Measurements from ENCODE around the gene ARPC5.

The ARPC5 gene

DNA sequence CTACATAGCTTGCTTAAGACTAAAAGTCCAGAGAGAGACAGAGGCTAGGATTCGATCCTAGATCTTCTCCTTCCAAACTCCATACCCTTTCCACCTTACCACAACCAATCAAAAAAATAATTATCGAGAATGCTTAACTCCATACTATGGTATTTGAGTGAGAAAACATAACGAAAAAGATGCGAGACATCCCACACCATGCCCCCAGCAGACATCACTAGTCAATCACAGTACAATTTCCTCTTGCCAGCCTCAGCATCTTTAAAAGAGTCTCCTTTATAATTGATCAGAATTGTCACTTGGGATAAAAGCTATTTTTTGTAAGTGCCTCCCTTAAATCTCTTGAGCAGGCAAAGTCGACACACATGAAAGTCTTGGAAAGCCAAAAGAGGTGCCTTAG lies 46.2 kb downstream of the ARPC5 start:
- in situ Hi-C loops (cut with MboI; ENCODE audit: low sequenced_read_pairs) = no loop called here

DNA sequence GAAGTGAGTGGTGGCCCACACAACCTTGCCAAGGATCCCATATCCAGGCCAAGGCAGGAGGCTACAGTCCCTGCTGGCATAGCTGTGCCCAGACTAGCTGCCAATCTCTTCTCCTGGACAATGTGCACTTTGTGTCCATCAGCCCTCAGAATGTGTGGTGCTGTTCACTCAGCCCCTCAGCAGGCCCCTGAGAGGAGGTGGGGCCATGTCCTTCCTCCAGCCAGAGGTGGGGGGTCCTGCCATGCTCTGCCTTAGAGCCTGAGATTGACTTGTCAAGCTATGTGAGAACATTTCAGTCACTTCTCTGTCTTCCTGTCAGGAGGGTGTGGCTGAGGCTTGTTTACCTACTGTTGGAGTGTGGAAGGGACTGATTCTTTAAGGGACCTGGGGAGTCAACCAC lies 46.8 kb downstream of the ARPC5 start:
- in situ Hi-C loops (cut with MboI; ENCODE audit: low sequenced_read_pairs) = no loop called here

DNA sequence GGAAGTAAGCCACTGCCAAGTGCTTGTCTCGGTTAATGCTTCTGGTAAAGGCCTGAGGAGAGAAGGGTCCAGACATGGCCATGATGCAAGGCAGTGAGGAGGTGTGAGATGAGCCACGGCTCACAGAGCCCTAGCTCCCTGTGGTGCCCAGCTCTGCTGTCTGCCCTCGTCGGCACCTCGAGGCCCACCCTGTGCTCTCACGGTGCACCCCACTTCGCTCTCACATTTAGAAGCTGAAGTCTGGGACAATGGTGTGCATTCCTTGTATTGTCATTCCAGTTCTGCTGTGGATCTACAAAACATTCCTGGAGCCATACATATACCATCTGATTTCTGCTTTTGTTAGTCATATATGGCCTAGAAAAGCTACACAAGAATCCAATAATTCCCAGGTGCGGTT lies 48.7 kb downstream of the ARPC5 start:
- in situ Hi-C loops (cut with MboI; ENCODE audit: low sequenced_read_pairs) = no loop called here

DNA sequence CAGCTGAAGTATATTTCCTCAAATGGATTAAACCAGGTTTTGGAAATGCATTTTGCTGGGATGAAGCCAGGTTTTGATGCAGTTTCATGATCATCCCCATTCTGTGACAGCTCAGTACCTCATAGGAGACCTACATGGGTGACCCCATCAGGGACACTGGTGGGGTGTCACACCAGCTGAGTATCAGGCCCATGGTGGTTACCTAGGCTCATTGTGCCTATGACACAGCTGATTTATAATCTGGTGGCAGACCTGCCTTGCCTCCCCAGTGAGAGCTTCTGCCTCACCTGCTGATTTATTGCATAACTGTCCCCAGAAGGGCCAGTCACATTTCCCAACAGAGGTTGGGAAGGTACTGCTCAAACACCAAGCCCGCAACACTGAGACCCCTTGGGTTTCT lies 49.1 kb downstream of the ARPC5 start:
- in situ Hi-C loops (cut with MboI; ENCODE audit: low sequenced_read_pairs) = no loop called here

DNA sequence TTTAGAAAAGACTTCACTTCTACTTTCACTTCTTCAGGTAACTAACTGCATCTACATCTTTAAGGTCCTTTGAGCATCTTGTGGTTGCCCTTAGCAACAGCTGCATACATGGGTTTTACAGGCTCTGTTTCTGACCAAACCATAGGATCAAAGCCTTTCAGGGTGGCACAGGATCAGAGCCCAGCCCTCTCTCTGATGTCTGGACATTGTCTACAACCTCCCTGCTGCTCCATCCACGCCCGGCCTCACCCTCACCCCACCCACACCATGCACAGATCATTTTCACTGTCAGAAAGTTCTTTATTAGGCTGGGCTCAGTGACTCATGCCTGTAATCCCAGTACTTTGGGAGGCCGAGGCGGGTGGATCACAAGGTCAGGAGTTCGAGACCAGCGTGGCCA lies 50.5 kb downstream of the ARPC5 start:
- in situ Hi-C loops (cut with MboI; ENCODE audit: low sequenced_read_pairs) = no loop called here

DNA sequence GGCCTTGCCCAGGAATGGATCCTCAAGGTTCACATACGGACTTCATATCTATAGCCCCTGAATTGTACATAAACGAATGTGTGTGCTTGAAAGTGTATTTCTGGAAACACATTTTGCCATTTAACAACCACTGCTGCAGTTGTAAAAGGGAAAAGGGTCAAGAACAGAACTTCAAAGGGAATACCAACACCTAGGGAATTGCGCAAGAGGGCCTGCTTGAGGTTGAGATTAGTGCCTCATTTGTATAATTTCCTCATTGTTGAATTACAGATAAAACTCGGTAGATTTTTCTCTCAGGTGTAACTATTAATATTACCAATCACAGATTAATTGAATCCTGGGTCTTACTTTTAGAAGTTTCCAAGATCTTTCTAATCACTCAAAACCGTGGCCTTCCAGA lies 51.4 kb downstream of the ARPC5 start:
- in situ Hi-C loops (cut with MboI; ENCODE audit: low sequenced_read_pairs) = no loop called here

DNA sequence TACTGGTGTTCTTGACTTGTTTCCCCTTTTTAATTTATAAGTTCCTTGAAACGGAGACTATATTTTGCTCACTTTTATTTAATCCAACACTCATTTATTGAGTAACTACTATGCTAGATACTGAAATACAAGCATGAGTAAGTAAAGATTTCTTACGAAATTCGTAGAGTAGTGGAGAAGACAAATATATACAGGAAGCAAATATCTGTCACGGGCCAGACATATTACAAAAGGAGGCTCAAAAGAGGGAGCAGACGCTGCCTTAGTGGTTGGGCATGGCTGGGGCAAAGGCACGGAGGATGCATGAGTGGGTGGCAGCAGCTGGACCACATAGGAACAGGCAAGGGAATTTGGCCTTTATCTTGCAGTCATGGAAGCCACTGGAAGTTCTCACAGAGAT lies 52.1 kb downstream of the ARPC5 start:
- in situ Hi-C loops (cut with MboI; ENCODE audit: low sequenced_read_pairs) = no loop called here

DNA sequence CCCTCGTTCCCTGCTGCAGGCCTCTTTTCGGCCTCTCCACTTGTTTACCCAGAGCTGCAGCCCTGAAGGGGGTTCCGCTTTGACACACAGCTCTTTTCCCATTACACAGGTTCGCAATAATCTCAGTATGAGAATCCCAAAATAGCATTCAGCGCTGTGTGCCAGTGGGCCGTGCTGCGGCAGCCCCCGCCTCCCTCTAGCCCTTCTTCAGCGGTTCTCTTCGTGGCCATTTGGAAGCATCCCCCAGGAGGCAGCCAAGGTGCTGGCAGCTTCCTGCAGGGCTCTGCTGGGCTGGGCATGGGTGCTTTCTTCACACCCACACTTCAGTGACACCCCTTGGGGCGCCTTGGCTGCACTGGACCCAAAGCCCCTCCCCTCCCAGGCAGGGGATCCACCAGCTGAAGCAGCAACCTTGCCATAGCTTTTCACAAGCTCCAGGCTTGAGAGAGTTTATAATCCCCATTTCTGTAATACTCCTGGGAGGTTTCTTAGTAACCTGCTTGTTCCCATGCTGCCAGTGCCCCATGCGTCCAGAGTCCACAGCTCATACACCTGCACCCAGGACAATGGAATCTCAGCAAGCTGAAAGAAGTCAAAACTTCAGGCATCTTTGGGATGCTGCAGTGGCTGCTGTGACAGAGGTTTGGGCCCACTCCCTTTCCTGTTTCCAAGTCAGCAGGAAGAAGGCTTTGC lies 53.4 kb downstream of the ARPC5 start:
- in situ Hi-C loops (cut with MboI; ENCODE audit: low sequenced_read_pairs) = no loop called here

DNA sequence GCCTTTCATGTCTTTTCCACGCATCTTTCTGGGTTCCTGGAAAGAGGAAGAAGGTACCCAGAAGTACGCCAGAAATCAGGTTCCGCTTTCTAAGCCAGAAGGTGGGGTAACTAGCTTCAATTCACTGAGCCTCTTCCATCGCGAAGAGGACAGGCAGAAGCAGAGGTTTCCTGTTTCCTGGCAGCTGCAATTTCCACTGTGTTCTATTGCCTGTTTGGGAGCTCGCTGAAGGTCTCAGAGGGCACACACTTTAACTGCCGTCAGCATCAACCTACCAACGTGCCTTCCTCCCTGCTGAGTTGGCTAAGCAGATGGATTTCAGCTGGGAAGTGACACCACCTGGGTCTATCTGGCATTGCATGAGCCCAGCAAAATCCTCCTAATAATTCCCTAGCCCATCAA lies 55.3 kb downstream of the ARPC5 start:
- in situ Hi-C loops (cut with MboI; ENCODE audit: low sequenced_read_pairs) = no loop called here

DNA sequence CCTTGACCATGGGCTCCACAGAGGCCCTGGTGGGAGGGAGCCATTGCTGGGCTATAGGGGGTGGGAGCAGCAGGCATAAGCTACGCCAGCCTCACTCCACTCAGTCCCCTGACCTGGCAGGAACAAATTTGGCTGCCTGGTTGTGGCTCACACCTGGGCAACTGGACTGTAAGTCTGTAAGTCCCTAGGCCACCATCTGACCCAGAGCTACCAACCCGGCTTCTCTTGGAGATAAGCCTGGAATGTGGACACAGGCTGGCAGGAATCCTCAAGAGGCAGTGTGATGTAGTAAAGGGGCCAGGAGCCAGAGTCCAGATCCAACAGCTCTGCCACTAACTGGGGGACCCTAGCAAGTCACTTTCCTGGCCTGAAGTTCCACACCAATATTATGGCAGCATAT lies 56.7 kb downstream of the ARPC5 start:
- in situ Hi-C loops (cut with MboI; ENCODE audit: low sequenced_read_pairs) = no loop called here

DNA sequence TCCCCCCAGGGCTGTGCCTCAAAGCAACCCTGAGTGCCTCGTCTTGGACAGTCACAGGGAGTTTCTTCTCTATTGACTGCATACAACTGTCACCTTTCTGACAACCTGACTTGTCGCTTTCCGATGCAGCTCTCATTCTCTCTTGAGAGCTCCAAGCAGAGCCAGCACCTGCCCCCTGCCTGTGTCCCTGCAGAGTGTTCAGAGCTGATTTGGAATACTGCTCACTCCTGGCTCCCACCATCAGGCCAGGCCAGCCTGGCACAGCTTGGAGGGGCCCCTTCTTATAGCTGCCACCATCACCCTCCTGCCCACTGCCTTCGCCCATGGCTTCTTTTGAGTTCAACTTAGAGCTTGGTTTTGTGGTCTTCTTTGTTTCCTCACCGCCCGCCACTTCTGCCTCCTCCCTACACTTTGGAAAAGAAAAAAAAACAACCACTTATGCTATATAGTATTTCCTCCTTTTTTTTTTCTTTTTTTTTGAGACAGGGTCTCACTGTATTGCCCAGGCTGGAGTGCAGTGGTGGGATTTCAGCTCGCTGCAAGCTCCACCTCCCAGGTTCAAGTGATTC lies 57.6 kb downstream of the ARPC5 start:
- in situ Hi-C loops (cut with MboI; ENCODE audit: low sequenced_read_pairs) = no loop called here

DNA sequence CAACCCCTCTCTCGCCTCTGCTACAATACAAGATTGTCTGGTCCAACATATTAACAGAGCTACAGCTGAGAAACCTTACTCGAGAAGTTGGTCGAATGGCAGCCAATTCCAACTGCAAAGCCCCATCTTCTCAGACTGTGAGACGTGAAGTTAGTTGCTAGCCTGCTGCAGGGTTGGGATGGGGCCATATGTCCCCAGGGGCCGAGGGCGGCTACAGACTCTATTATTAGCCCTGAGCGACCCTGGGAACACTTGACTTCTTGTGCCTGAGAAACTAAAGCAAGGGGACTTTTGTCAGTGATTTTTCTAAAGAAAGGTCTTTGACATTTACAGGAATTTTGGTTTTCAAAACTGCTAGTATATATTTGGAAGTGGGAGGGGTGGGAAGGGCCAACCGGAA lies 59.0 kb downstream of the ARPC5 start:
- in situ Hi-C loops (cut with MboI; ENCODE audit: low sequenced_read_pairs) = no loop called here

DNA sequence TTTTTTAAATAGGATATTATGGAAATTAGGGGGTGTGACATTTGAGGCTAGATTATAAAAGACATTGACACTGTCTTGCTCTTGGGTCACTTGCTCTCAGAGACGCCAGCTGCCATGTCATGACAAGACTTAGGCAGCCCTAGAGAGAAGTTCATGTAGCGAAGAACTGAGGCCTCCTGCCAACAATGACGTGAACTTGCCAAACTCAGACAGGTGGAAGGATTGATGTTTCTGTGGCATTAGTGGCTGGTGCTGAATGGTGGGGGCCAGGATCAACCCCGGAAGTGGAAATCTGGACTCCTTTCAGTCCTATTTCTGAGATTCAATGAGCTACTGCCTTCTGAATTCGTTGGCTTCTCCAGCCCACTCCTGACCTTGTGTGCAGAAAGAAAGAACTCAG lies 60.0 kb downstream of the ARPC5 start:
- in situ Hi-C loops (cut with MboI; ENCODE audit: low sequenced_read_pairs) = no loop called here

DNA sequence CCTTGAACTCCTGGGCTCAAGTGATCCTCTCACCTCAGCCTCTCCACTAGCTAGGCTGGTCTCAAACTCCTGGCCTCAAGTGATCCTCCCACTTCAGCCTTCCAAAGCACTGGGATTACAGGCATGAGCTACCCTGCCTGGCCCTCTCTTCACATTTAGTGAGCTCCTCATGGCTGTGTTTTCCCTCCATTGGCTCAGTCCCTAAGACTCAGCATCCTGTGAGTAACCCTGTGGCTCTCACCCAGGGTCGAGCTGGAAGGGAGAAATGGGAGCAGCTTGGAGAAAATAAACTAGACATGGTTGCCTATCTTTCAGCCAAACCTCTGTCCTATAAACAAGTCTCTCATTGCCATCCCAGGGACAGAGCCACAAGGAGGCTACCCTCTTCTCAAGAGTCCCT lies 62.9 kb downstream of the ARPC5 start:
- in situ Hi-C loops (cut with MboI; ENCODE audit: low sequenced_read_pairs) = no loop called here

DNA sequence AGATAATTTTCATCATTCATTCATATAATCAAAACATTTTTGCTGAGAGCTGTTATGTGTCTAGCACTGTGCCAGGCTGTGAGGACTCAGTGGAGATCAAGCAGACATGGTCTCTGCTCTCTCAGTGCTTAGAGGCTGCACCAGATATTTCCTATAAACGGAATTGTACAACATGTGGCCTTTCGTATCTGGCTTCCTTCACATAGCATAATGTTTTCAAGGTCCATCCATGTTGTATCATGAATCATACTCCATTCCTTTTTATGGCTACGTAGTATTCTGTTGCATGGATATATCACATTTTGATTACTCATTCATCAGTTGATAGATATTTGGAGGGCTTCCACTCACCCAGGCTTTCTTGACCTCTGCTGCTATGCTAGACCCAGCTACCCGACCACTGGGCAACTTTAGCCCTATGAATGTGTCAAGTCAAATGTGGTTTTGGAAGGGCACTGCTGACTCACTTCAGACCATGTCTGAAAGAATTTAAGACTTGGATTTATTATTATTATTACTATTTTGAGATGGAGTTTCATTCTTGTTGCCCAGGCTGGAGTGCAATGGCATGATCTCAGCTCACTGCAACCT lies 63.8 kb downstream of the ARPC5 start:
- in situ Hi-C loops (cut with MboI; ENCODE audit: low sequenced_read_pairs) = no loop called here

Measured in HL-60/S4 treated with retinoic acid at 250 ng/mL for 4 days and 3 days (cell line).